Measurements from ENCODE around the gene MAPK8IP3.

The MAPK8IP3 gene

GRCh38 chr16:1775006-1775845 is 69.2 kb downstream of the MAPK8IP3 start:
- H3K4me1 Mint-ChIP-seq, result peaks cover 18% of the 10 kb centered on the region
- peak overlapping the region; percentile 43 for H3K27ac Mint-ChIP-seq
- ATAC-seq, result no peak
- peaks cover 40% of the 10 kb centered on the region for H3K36me3 Mint-ChIP-seq
- peak overlapping the region; percentile 96 for H3K4me3 Mint-ChIP-seq
- no peaks in the 10 kb centered on the region for H3K9me3 Mint-ChIP-seq
- no peak for DNase-seq (ENCODE audit: low spot score in 2 of 2)

GRCh38 chr16:1775846-1776671 is 70.1 kb downstream of the MAPK8IP3 start:
- Mint-ChIP-seq H3K4me3 (peak overlapping the region; percentile 96), H3K36me3 (peaks cover 41% of the 10 kb centered on the region), H3K27ac (no peak overlapping the region), H3K9me3 (no peaks in the 10 kb centered on the region), H3K4me1 (peaks cover 16% of the 10 kb centered on the region)
- ATAC-seq (no peak), DNase-seq (ENCODE audit: low spot score in 2 of 2) (no peak)

GRCh38 chr16:1776672-1776955 is 70.6 kb downstream of the MAPK8IP3 start:
- peaks cover 22% of the 10 kb centered on the region for H3K4me1 Mint-ChIP-seq
- ATAC-seq, result no peak
- no peaks in the 10 kb centered on the region for H3K9me3 Mint-ChIP-seq
- no peak overlapping the region for H3K4me3 Mint-ChIP-seq
- no peak overlapping the region for H3K27ac Mint-ChIP-seq
- peaks cover 45% of the 10 kb centered on the region for H3K36me3 Mint-ChIP-seq
- DNase-seq (ENCODE audit: low spot score in 2 of 2), result no peak

- Mint-ChIP-seq H3K9me3 (no peaks in the 10 kb centered on the region), H3K4me1 (peaks cover 21% of the 10 kb centered on the region), H3K27ac (no peak overlapping the region), H3K36me3 (peaks cover 45% of the 10 kb centered on the region), H3K4me3 (no peak overlapping the region)
- DNase-seq (ENCODE audit: low spot score in 2 of 2) (no peak), ATAC-seq (no peak)
Observed at GRCh38 chr16:1776991-1777374, 71.0 kb downstream of the MAPK8IP3 start.

- no peak overlapping the region for H3K4me3 Mint-ChIP-seq
- no peak for ATAC-seq
- DNase-seq (ENCODE audit: low spot score in 2 of 2), result no peak
- no peaks in the 10 kb centered on the region for H3K9me3 Mint-ChIP-seq
- H3K36me3 Mint-ChIP-seq, result peaks cover 45% of the 10 kb centered on the region
- H3K4me1 Mint-ChIP-seq, result peaks cover 17% of the 10 kb centered on the region
- no peak overlapping the region for H3K27ac Mint-ChIP-seq
Observed at GRCh38 chr16:1777375-1778199, 71.6 kb downstream of the MAPK8IP3 start.

GRCh38 chr16:1778200-1779179 is 72.5 kb downstream of the MAPK8IP3 start:
- Mint-ChIP-seq H3K4me3 (no peak overlapping the region), H3K36me3 (peaks cover 41% of the 10 kb centered on the region), H3K9me3 (no peaks in the 10 kb centered on the region), H3K4me1 (peaks cover 17% of the 10 kb centered on the region), H3K27ac (peak overlapping the region; percentile 23)
- DNase-seq (ENCODE audit: low spot score in 2 of 2), result no peak
- no peak for ATAC-seq

GRCh38 chr16:1779234-1779701 is 73.3 kb downstream of the MAPK8IP3 start:
- ATAC-seq (no peak), DNase-seq (ENCODE audit: low spot score in 2 of 2) (no peak)
- Mint-ChIP-seq H3K4me3 (no peak overlapping the region), H3K36me3 (peaks cover 41% of the 10 kb centered on the region), H3K9me3 (no peaks in the 10 kb centered on the region), H3K27ac (peak overlapping the region; percentile 23), H3K4me1 (peaks cover 17% of the 10 kb centered on the region)

- H3K36me3 Mint-ChIP-seq, result peaks cover 44% of the 10 kb centered on the region
- DNase-seq (ENCODE audit: low spot score in 2 of 2), result no peak
- ATAC-seq, result no peak
Observed at GRCh38 chr16:1779741-1780676, 74.0 kb downstream of the MAPK8IP3 start.

GRCh38 chr16:1780677-1781072 is 74.7 kb downstream of the MAPK8IP3 start:
- no peaks in the 10 kb centered on the region for H3K9me3 Mint-ChIP-seq
- H3K4me1 Mint-ChIP-seq, result peaks cover 25% of the 10 kb centered on the region
- ATAC-seq, result no peak
- DNase-seq (ENCODE audit: low spot score in 2 of 2), result no peak
- peaks cover 50% of the 10 kb centered on the region for H3K36me3 Mint-ChIP-seq
- H3K27ac Mint-ChIP-seq, result no peak overlapping the region
- H3K4me3 Mint-ChIP-seq, result peak overlapping the region; percentile 79

More at GRCh38 chr16:1779741-1780676, 74.0 kb downstream of the MAPK8IP3 start:
- Mint-ChIP-seq H3K9me3 (no peaks in the 10 kb centered on the region), H3K4me3 (peak overlapping the region; percentile 79), H3K27ac (peak overlapping the region; percentile 23), H3K4me1 (peaks cover 19% of the 10 kb centered on the region)

GRCh38 chr16:1781254-1781653 is 75.3 kb downstream of the MAPK8IP3 start:
- H3K4me3 Mint-ChIP-seq, result peak overlapping the region; percentile 79

GRCh38 chr16:1781758-1782407 is 75.9 kb downstream of the MAPK8IP3 start:
- Mint-ChIP-seq H3K4me1 (peaks cover 25% of the 10 kb centered on the region), H3K9me3 (no peaks in the 10 kb centered on the region), H3K4me3 (peak overlapping the region; percentile 79), H3K36me3 (peaks cover 45% of the 10 kb centered on the region), H3K27ac (peak overlapping the region; percentile 90)
- ATAC-seq (peak; percentile 1), DNase-seq (ENCODE audit: low spot score in 2 of 2) (no peak)

More at GRCh38 chr16:1781254-1781653, 75.3 kb downstream of the MAPK8IP3 start:
- Mint-ChIP-seq H3K27ac (peak overlapping the region; percentile 90), H3K9me3 (no peaks in the 10 kb centered on the region), H3K36me3 (peaks cover 50% of the 10 kb centered on the region), H3K4me1 (peaks cover 25% of the 10 kb centered on the region)
- ATAC-seq, result no peak
- DNase-seq (ENCODE audit: low spot score in 2 of 2), result no peak

GRCh38 chr16:1782408-1783264 is 76.6 kb downstream of the MAPK8IP3 start, which contains the start of the genes NUBP2 and SPSB3:
TSS of gene NUBP2 (plus strand) at chr16:1782960. CDS start at chr16:1783021, 61 bp downstream.
TSS of gene SPSB3 (minus strand) at chr16:1782571. CDS start at chr16:1781483, 1,088 bp downstream.
- H3K36me3 Mint-ChIP-seq, result peaks cover 45% of the 10 kb centered on the region

More at GRCh38 chr16:1782408-1783264, 76.6 kb downstream of the MAPK8IP3 start, which contains the start of the genes NUBP2 and SPSB3:
- H3K9me3 Mint-ChIP-seq, result no peaks in the 10 kb centered on the region
- peak within 1 kb of the TSS; percentile 79 for H3K4me3 Mint-ChIP-seq
- ATAC-seq, result peak; percentile 93
- DNase-seq (ENCODE audit: low spot score in 2 of 2), result peak; percentile 82 to 98
- H3K27ac Mint-ChIP-seq, result peak within 1 kb of the TSS; percentile 90
- peaks cover 25% of the 10 kb centered on the region for H3K4me1 Mint-ChIP-seq

Data from stimulated activated effector memory CD8-positive, alpha-beta T cell treated with anti-CD3 and anti-CD28 coated beads, Interleukin-12 subunit alpha, Interleukin-12 subunit beta, amount 100 ng/mL, for 72 hours (primary cell).